CD14-positive monocyte (primary cell): ENCODE measurements around the gene ABCC9. TPM values are rescaled to one million over a fixed set of nuclear protein-coding genes. Genes with fewer than 3 reads are reported as not detected.

Experiments used
- DNase-seq, 3 donors: peaks; one replicate each; pipeline ENCODE4 v3.0.0-alpha.2; 2011 to 2022
- H2AFZ ChIP-seq: 2 replicates; pipeline ENCODE4 v1.6.0; 2012; ENCODE audit warnings: mild to moderate bottlenecking, low read depth, low read length, inconsistent platforms; ENCODE audit not compliant: insufficient read depth, poor library complexity, severe bottlenecking
- H3K27ac ChIP-seq, 2 donors: 1 replicate in 1 of 2; 2 replicates in 1 of 2; pipeline ENCODE4 v1.5.1; 2012 to 2013; ENCODE audit warnings: low read length in 2 of 2, control low read depth in 1 of 2, inconsistent platforms in 1 of 2, low read depth in 1 of 2, mild to moderate bottlenecking in 1 of 2
- H3K27me3 ChIP-seq, 2 donors: one replicate each; pipeline versions ENCODE4 v1.6.0 to v1.6.1; 2011 to 2013; ENCODE audit warnings: low read length in 2 of 2; ENCODE audit not compliant: control insufficient read depth in 2 of 2, insufficient read depth in 2 of 2
- H3K36me3 ChIP-seq, 2 donors: replicated peaks in 1 of 2; 1 replicate in 1 of 2; 2 replicates in 1 of 2; pipeline versions ENCODE4 v1.5.1 to v1.6.1; 2012 to 2013; ENCODE audit warnings: low read length in 2 of 2, control low read depth in 1 of 2, inconsistent platforms in 1 of 2, mild to moderate bottlenecking in 1 of 2; ENCODE audit not compliant: insufficient read depth in 2 of 2, control insufficient read depth in 1 of 2
- H3K4me1 ChIP-seq, 2 donors: 1 replicate in 1 of 2; 2 replicates in 1 of 2; pipeline versions ENCODE4 v1.5.1 to v1.6.1; 2012 to 2013; ENCODE audit warnings: low read length in 2 of 2, control low read depth in 1 of 2, inconsistent platforms in 1 of 2, mild to moderate bottlenecking in 1 of 2, moderate library complexity in 1 of 2; ENCODE audit not compliant: insufficient read depth in 2 of 2, control insufficient read depth in 1 of 2
- H3K4me2 ChIP-seq: replicated peaks from 2 replicates; pipeline ENCODE3; 2012; ENCODE audit warnings: low read length, moderate library complexity, mild to moderate bottlenecking; ENCODE audit not compliant: poor library complexity, severe bottlenecking; ENCODE audit errors: extremely low read depth
- H3K4me3 ChIP-seq, 3 experiments: fragments of 200-600 bp in 1 of 3; sonication (generic) in 1 of 3; replicated peaks in 1 of 3; 1 replicate in 2 of 3; 2 replicates in 1 of 3; pipeline ENCODE4 v1.5.1; 2011 to 2013; ENCODE audit warnings: low read length in 3 of 3, mild to moderate bottlenecking in 3 of 3, control low read depth in 2 of 3, low read depth in 2 of 3, inconsistent platforms in 1 of 3, moderate library complexity in 1 of 3
- H3K79me2 ChIP-seq: 2 replicates; pipeline ENCODE4 v1.6.0; 2012; ENCODE audit warnings: mild to moderate bottlenecking, control low read depth, inconsistent platforms, low read length, moderate library complexity; ENCODE audit not compliant: insufficient read depth
- H3K9ac ChIP-seq: 2 replicates; pipeline ENCODE4 v1.6.0; 2017; ENCODE audit warnings: low read length, mild to moderate bottlenecking; ENCODE audit not compliant: insufficient read depth, poor library complexity, severe bottlenecking
- H3K9me3 ChIP-seq, 2 donors: replicated peaks in 1 of 2; 1 replicate in 1 of 2; 2 replicates in 1 of 2; pipeline versions ENCODE4 v1.5.1 to v1.6.1; 2012 to 2013; ENCODE audit warnings: low read length in 2 of 2, control low read depth in 1 of 2; ENCODE audit not compliant: control insufficient read depth in 1 of 2, insufficient read depth in 1 of 2
- H4K20me1 ChIP-seq: 2 replicates; pipeline ENCODE4 v1.6.0; 2012; ENCODE audit warnings: mild to moderate bottlenecking, low read length, control low read depth, moderate library complexity; ENCODE audit not compliant: insufficient read depth
- H3K27ac Mint-ChIP-seq, 7 donors: one replicate each; pipeline ENCODE4 v1.8.0; 2020; ENCODE audit warnings: mild to moderate bottlenecking in 7 of 7, mixed read lengths in 7 of 7, moderate library complexity in 6 of 7, inconsistent platforms in 2 of 7
- H3K27me3 Mint-ChIP-seq, 3 donors: one replicate each; pipeline ENCODE4 v1.8.0; 2021 to 2022; ENCODE audit warnings: low read depth in 3 of 3, mild to moderate bottlenecking in 3 of 3, mixed read lengths in 3 of 3, moderate library complexity in 3 of 3, inconsistent platforms in 1 of 3
- H3K36me3 Mint-ChIP-seq, 2 donors: one replicate each; pipeline ENCODE4 v1.8.0; 2020; ENCODE audit warnings: mixed read lengths in 2 of 2, inconsistent platforms in 1 of 2, mild to moderate bottlenecking in 1 of 2
- H3K4me1 Mint-ChIP-seq: one replicate; pipeline ENCODE4 v1.8.0; 2020; ENCODE audit warnings: mild to moderate bottlenecking, mixed read lengths
- H3K4me3 Mint-ChIP-seq, 2 donors: one replicate each; pipeline ENCODE4 v1.8.0; 2020; ENCODE audit warnings: mild to moderate bottlenecking in 2 of 2, mixed read lengths in 2 of 2, moderate library complexity in 1 of 2
- H3K9me3 Mint-ChIP-seq, 7 donors: one replicate each; pipeline ENCODE4 v1.8.0; 2020 to 2022; ENCODE audit warnings: mixed read lengths in 7 of 7, mild to moderate bottlenecking in 6 of 7, moderate library complexity in 6 of 7, inconsistent platforms in 2 of 7
- WGBS: methylation state at CpG from one replicate; pipeline ENCODE4 v1.1.5; 2013; ENCODE audit warnings: missing lambda C conversion rate; ENCODE audit not compliant: insufficient coverage; 5-methylcytosine and 5-hydroxymethylcytosine counted together
- intact Hi-C, 2 donors: fragments of 100-400 bp; cut with micrococcal nuclease; formaldehyde crosslinking; loops; one replicate each; pipeline versions ENCODE4 v1.15.0 to v1.15.1; 2023
- polyA plus RNA-seq, 3 donors: library from polyadenylated mRNA; depleted of rRNA in 1 of 3; unstranded in 2 of 3; stranded (reverse) in 1 of 3; fragments of 300-500 nt in 2 of 3; fragments of >200 nt in 1 of 3; fragmentation: Illumina TruSeq in 2 of 3; gene quantifications; 1 replicate in 2 of 3; 2 replicates in 1 of 3; pipeline ENCODE4 v1.2.3, GENCODE V29; 2012 to 2021
- TF ChIP-seq, protein P1 (sequence below): fragments of 200-600 bp; IDR thresholded peaks from one replicate; pipeline ENCODE4 v1.8.0; 2022; ENCODE audit warnings: antibody characterized with exemption, mild to moderate bottlenecking

The ABCC9 gene
- polyA plus RNA-seq, 3 donors = not detected

GRCh38 chr12:21766403-21766802 is 174.8 kb downstream of the ABCC9 start:
- DNase-seq = no peak
- H3K27ac Mint-ChIP-seq = no peak overlapping the region

GRCh38 chr12:21764950-21765349 is 176.3 kb downstream of the ABCC9 start:
- no peaks in the 10 kb centered on the region for H3K79me2 ChIP-seq
- H3K27ac ChIP-seq = no peak overlapping the region
- no peaks in the 10 kb centered on the region for H3K4me1 Mint-ChIP-seq
- no peaks in the 10 kb centered on the region for H3K4me1 ChIP-seq
- no peak overlapping the region for H2AFZ ChIP-seq
- peaks cover 0 to 3% (median 0%) of the 10 kb centered on the region in 7 donors for H3K9me3 Mint-ChIP-seq
- no peak overlapping the region for H3K27ac Mint-ChIP-seq
- H3K27me3 Mint-ChIP-seq = peaks cover 1 to 4% (median 3%) of the 10 kb centered on the region in 3 donors
- no peaks in the 10 kb centered on the region for H4K20me1 ChIP-seq
- DNase-seq = no peak
- TF ChIP-seq, protein P1, sequence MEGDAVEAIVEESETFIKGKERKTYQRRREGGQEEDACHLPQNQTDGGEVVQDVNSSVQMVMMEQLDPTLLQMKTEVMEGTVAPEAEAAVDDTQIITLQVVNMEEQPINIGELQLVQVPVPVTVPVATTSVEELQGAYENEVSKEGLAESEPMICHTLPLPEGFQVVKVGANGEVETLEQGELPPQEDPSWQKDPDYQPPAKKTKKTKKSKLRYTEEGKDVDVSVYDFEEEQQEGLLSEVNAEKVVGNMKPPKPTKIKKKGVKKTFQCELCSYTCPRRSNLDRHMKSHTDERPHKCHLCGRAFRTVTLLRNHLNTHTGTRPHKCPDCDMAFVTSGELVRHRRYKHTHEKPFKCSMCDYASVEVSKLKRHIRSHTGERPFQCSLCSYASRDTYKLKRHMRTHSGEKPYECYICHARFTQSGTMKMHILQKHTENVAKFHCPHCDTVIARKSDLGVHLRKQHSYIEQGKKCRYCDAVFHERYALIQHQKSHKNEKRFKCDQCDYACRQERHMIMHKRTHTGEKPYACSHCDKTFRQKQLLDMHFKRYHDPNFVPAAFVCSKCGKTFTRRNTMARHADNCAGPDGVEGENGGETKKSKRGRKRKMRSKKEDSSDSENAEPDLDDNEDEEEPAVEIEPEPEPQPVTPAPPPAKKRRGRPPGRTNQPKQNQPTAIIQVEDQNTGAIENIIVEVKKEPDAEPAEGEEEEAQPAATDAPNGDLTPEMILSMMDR = no peak
- WGBS = 100% methylated on average over 3 of the region's 4 CpGs
- H3K4me3 Mint-ChIP-seq = no peak overlapping the region
- no peak overlapping the region for H3K9ac ChIP-seq
- H3K27me3 ChIP-seq = no peaks in the 10 kb centered on the region
- H3K9me3 ChIP-seq = no peaks in the 10 kb centered on the region
- H3K36me3 Mint-ChIP-seq = no peaks in the 10 kb centered on the region
- H3K4me2 ChIP-seq = no peak overlapping the region
- H3K36me3 ChIP-seq = no peaks in the 10 kb centered on the region
- intact Hi-C loops = no loop called here
- no peak overlapping the region for H3K4me3 ChIP-seq

More at GRCh38 chr12:21766403-21766802, 174.8 kb downstream of the ABCC9 start:
- TF ChIP-seq, protein P1 = no peak
- 100% methylated on average over 1 of the region's 2 CpGs for WGBS
- no peak overlapping the region for H3K9ac ChIP-seq
- H3K79me2 ChIP-seq = no peaks in the 10 kb centered on the region
- peaks cover 0 to 3% (median 0%) of the 10 kb centered on the region in 7 donors for H3K9me3 Mint-ChIP-seq
- H3K4me1 ChIP-seq = no peaks in the 10 kb centered on the region
- H2AFZ ChIP-seq = no peak overlapping the region
- H3K27me3 ChIP-seq = peaks cover 0 to 2% of the 10 kb centered on the region in 2 donors
- intact Hi-C loops = no loop called here
- peaks cover 4 to 6% (median 5%) of the 10 kb centered on the region in 3 donors for H3K27me3 Mint-ChIP-seq
- H3K27ac ChIP-seq = no peak overlapping the region
- no peaks in the 10 kb centered on the region for H3K9me3 ChIP-seq
- no peak overlapping the region for H3K4me2 ChIP-seq
- H3K4me3 ChIP-seq = no peak overlapping the region
- no peak overlapping the region for H3K4me3 Mint-ChIP-seq
- no peaks in the 10 kb centered on the region for H4K20me1 ChIP-seq
- H3K36me3 ChIP-seq = no peaks in the 10 kb centered on the region
- H3K4me1 Mint-ChIP-seq = no peaks in the 10 kb centered on the region
- no peaks in the 10 kb centered on the region for H3K36me3 Mint-ChIP-seq
